ENCODE data around the gene WDR90.
A peak's percentile ranks its signal among the peaks of the same experiment; 100 is the strongest.

WDR90 gene

DNA sequence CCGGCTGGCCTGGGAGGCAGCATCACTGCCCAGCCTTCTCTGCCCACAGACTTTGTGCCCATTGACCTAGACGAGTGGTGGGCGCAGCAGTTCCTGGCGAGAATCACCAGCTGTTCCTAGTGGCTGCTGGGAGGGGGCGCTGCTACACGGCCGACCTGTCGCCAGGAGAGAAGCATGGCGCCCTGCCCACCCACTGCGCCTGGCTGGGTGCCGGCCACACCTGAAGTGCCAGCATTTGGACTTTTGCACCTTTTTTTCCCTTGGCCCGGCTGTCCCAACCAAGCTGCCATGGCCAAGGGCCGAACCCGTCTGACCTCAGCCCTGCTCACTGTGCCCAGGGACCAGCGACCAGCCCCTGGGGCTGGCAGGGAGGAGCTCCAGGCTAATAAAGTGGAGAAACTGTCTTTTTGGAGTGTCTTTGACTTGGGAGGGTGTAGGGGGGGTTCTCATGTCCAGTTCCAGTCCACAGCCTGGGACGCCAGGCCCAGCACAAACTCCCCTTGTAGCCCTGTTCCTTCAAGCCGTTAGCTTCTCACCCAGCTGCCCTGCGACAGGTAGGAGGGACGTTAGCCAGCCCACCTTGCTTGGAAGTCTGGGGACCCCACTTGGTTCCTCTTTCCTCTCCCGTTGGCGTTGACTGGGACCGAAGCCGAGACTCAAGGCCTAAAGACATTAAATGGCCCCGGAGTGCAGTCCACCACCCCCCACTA lies 939 bp upstream of the WDR90 start (continued):
- TF ChIP-seq MEIS1 (CRISPR knock-in tag; IDR thresholded peaks at IDR 0.05; ENCODE audit: borderline replicate concordance) (no peak), ZNF146 (tag by site-specific recombination; IDR thresholded peaks at IDR 0.05) (no peak), ZSCAN30 (tag by site-specific recombination; IDR thresholded peaks at IDR 0.05) (0 out of 2 replicates have a peak, but pooled peaks have one; percentile 47), ZFP3 (tag by site-specific recombination; IDR thresholded peaks at IDR 0.05; ENCODE audit: low read depth) (no peak), KLF9 (tag by site-specific recombination; IDR thresholded peaks at IDR 0.05; ENCODE audit: low read depth) (peak; percentile 64), ZNF169 (tag by site-specific recombination; IDR thresholded peaks at IDR 0.05) (no peak), ZNF433 (tag by site-specific recombination; IDR thresholded peaks at IDR 0.05; ENCODE audit: low read depth) (no peak), ZFHX2 (tag by site-specific recombination; conservative IDR thresholded peaks at IDR 0.05) (peak; percentile 80), ZNF274 (IDR thresholded peaks at IDR 0.05; ENCODE audit: low read length) (no peak), ZNF274 (tag by site-specific recombination; IDR thresholded peaks at IDR 0.05; ENCODE audit: borderline replicate concordance) (no peak), ZNF610 (tag by site-specific recombination; IDR thresholded peaks at IDR 0.05; ENCODE audit: borderline replicate concordance) (peak; percentile 40; the same call in 1 of the 2 replicates), YY1 (tag by site-specific recombination; IDR thresholded peaks at IDR 0.05) (peak; percentile 69), SP7 (tag by site-specific recombination; IDR thresholded peaks at IDR 0.05) (no peak; the same call in 1 of the 2 replicates), IKZF3 (tag by site-specific recombination; IDR thresholded peaks at IDR 0.05) (peak; percentile 30; the same call in 1 of the 2 replicates), ZNF561 (tag by site-specific recombination; IDR thresholded peaks at IDR 0.05; ENCODE audit: borderline replicate concordance) (no peak), BCL11A (tag by site-specific recombination; IDR thresholded peaks at IDR 0.05; ENCODE audit: low read depth) (peak; percentile 36; the same call in 1 of the 2 replicates), ZFP69B (tag by site-specific recombination; IDR thresholded peaks at IDR 0.05) (no peak), ZNF184 (tag by site-specific recombination; IDR thresholded peaks at IDR 0.05) (no peak), ZNF626 (tag by site-specific recombination; IDR thresholded peaks at IDR 0.05) (no peak), ZBTB7A (tag by site-specific recombination; IDR thresholded peaks at IDR 0.05; ENCODE audit: low read depth) (no peak), KLF16 (tag by site-specific recombination; IDR thresholded peaks at IDR 0.05) (no peak), ZNF239 (tag by site-specific recombination; IDR thresholded peaks at IDR 0.05) (no peak), ZNF292 (tag by site-specific recombination; IDR thresholded peaks at IDR 0.05; ENCODE audit: borderline replicate concordance, low read depth) (no peak), ZNF664 (tag by site-specific recombination; IDR thresholded peaks at IDR 0.05) (no peak), ZNF501 (tag by site-specific recombination; IDR thresholded peaks at IDR 0.05) (peak; percentile 22; the same call in 1 of the 2 replicates), ZNF248 (tag by site-specific recombination; IDR thresholded peaks at IDR 0.05) (no peak), ZNF19 (tag by site-specific recombination; IDR thresholded peaks at IDR 0.05; ENCODE audit: low read depth) (no peak), ZNF624 (tag by site-specific recombination; IDR thresholded peaks at IDR 0.05) (no peak)
- TF ChIP-seq, protein P1, sequence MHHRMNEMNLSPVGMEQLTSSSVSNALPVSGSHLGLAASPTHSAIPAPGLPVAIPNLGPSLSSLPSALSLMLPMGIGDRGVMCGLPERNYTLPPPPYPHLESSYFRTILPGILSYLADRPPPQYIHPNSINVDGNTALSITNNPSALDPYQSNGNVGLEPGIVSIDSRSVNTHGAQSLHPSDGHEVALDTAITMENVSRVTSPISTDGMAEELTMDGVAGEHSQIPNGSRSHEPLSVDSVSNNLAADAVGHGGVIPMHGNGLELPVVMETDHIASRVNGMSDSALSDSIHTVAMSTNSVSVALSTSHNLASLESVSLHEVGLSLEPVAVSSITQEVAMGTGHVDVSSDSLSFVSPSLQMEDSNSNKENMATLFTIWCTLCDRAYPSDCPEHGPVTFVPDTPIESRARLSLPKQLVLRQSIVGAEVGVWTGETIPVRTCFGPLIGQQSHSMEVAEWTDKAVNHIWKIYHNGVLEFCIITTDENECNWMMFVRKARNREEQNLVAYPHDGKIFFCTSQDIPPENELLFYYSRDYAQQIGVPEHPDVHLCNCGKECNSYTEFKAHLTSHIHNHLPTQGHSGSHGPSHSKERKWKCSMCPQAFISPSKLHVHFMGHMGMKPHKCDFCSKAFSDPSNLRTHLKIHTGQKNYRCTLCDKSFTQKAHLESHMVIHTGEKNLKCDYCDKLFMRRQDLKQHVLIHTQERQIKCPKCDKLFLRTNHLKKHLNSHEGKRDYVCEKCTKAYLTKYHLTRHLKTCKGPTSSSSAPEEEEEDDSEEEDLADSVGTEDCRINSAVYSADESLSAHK (tag by site-specific recombination; IDR thresholded peaks at IDR 0.05), result peak; percentile 84
- TF ChIP-seq, protein P2, sequence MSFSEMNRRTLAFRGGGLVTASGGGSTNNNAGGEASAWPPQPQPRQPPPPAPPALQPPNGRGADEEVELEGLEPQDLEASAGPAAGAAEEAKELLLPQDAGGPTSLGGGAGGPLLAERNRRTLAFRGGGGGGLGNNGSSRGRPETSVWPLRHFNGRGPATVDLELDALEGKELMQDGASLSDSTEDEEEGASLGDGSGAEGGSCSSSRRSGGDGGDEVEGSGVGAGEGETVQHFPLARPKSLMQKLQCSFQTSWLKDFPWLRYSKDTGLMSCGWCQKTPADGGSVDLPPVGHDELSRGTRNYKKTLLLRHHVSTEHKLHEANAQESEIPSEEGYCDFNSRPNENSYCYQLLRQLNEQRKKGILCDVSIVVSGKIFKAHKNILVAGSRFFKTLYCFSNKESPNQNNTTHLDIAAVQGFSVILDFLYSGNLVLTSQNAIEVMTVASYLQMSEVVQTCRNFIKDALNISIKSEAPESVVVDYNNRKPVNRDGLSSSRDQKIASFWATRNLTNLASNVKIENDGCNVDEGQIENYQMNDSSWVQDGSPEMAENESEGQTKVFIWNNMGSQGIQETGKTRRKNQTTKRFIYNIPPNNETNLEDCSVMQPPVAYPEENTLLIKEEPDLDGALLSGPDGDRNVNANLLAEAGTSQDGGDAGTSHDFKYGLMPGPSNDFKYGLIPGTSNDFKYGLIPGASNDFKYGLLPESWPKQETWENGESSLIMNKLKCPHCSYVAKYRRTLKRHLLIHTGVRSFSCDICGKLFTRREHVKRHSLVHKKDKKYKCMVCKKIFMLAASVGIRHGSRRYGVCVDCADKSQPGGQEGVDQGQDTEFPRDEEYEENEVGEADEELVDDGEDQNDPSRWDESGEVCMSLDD (tag by site-specific recombination; IDR thresholded peaks at IDR 0.05), result no peak
- TF ChIP-seq, protein P3, sequence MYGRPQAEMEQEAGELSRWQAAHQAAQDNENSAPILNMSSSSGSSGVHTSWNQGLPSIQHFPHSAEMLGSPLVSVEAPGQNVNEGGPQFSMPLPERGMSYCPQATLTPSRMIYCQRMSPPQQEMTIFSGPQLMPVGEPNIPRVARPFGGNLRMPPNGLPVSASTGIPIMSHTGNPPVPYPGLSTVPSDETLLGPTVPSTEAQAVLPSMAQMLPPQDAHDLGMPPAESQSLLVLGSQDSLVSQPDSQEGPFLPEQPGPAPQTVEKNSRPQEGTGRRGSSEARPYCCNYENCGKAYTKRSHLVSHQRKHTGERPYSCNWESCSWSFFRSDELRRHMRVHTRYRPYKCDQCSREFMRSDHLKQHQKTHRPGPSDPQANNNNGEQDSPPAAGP (tag by site-specific recombination; IDR thresholded peaks at IDR 0.05), result peak; percentile 59
- TF ChIP-seq, protein P4, sequence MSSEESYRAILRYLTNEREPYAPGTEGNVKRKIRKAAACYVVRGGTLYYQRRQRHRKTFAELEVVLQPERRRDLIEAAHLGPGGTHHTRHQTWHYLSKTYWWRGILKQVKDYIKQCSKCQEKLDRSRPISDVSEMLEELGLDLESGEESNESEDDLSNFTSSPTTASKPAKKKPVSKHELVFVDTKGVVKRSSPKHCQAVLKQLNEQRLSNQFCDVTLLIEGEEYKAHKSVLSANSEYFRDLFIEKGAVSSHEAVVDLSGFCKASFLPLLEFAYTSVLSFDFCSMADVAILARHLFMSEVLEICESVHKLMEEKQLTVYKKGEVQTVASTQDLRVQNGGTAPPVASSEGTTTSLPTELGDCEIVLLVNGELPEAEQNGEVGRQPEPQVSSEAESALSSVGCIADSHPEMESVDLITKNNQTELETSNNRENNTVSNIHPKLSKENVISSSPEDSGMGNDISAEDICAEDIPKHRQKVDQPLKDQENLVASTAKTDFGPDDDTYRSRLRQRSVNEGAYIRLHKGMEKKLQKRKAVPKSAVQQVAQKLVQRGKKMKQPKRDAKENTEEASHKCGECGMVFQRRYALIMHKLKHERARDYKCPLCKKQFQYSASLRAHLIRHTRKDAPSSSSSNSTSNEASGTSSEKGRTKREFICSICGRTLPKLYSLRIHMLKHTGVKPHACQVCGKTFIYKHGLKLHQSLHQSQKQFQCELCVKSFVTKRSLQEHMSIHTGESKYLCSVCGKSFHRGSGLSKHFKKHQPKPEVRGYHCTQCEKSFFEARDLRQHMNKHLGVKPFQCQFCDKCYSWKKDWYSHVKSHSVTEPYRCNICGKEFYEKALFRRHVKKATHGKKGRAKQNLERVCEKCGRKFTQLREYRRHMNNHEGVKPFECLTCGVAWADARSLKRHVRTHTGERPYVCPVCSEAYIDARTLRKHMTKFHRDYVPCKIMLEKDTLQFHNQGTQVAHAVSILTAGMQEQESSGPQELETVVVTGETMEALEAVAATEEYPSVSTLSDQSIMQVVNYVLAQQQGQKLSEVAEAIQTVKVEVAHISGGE (tag by site-specific recombination; conservative IDR thresholded peaks at IDR 0.05; ENCODE audit: low read depth), result no peak

Data from HEK293 (cell line).